CD14-positive monocyte (primary cell): ENCODE measurements around the gene ZNF562. TPM values are rescaled to one million over a fixed set of nuclear protein-coding genes. Genes with fewer than 3 reads are reported as not detected.

Experiments used
- DNase-seq, 3 donors: peaks; one replicate each; pipeline ENCODE4 v3.0.0-alpha.2; 2011 to 2022
- H2AFZ ChIP-seq: 2 replicates; pipeline ENCODE4 v1.6.0; 2012; ENCODE audit warnings: mild to moderate bottlenecking, low read depth, low read length, inconsistent platforms; ENCODE audit not compliant: insufficient read depth, poor library complexity, severe bottlenecking
- H3K27ac ChIP-seq, 2 donors: 1 replicate in 1 of 2; 2 replicates in 1 of 2; pipeline ENCODE4 v1.5.1; 2012 to 2013; ENCODE audit warnings: low read length in 2 of 2, control low read depth in 1 of 2, inconsistent platforms in 1 of 2, low read depth in 1 of 2, mild to moderate bottlenecking in 1 of 2
- H3K27me3 ChIP-seq, 2 donors: one replicate each; pipeline versions ENCODE4 v1.6.0 to v1.6.1; 2011 to 2013; ENCODE audit warnings: low read length in 2 of 2; ENCODE audit not compliant: control insufficient read depth in 2 of 2, insufficient read depth in 2 of 2
- H3K36me3 ChIP-seq, 2 donors: replicated peaks in 1 of 2; 1 replicate in 1 of 2; 2 replicates in 1 of 2; pipeline versions ENCODE4 v1.5.1 to v1.6.1; 2012 to 2013; ENCODE audit warnings: low read length in 2 of 2, control low read depth in 1 of 2, inconsistent platforms in 1 of 2, mild to moderate bottlenecking in 1 of 2; ENCODE audit not compliant: insufficient read depth in 2 of 2, control insufficient read depth in 1 of 2
- H3K4me1 ChIP-seq, 2 donors: 1 replicate in 1 of 2; 2 replicates in 1 of 2; pipeline versions ENCODE4 v1.5.1 to v1.6.1; 2012 to 2013; ENCODE audit warnings: low read length in 2 of 2, control low read depth in 1 of 2, inconsistent platforms in 1 of 2, mild to moderate bottlenecking in 1 of 2, moderate library complexity in 1 of 2; ENCODE audit not compliant: insufficient read depth in 2 of 2, control insufficient read depth in 1 of 2
- H3K4me2 ChIP-seq: replicated peaks from 2 replicates; pipeline ENCODE3; 2012; ENCODE audit warnings: low read length, moderate library complexity, mild to moderate bottlenecking; ENCODE audit not compliant: poor library complexity, severe bottlenecking; ENCODE audit errors: extremely low read depth
- H3K4me3 ChIP-seq, 3 experiments: fragments of 200-600 bp in 1 of 3; sonication (generic) in 1 of 3; replicated peaks in 1 of 3; 1 replicate in 2 of 3; 2 replicates in 1 of 3; pipeline ENCODE4 v1.5.1; 2011 to 2013; ENCODE audit warnings: low read length in 3 of 3, mild to moderate bottlenecking in 3 of 3, control low read depth in 2 of 3, low read depth in 2 of 3, inconsistent platforms in 1 of 3, moderate library complexity in 1 of 3
- H3K79me2 ChIP-seq: 2 replicates; pipeline ENCODE4 v1.6.0; 2012; ENCODE audit warnings: mild to moderate bottlenecking, control low read depth, inconsistent platforms, low read length, moderate library complexity; ENCODE audit not compliant: insufficient read depth
- H3K9ac ChIP-seq: 2 replicates; pipeline ENCODE4 v1.6.0; 2017; ENCODE audit warnings: low read length, mild to moderate bottlenecking; ENCODE audit not compliant: insufficient read depth, poor library complexity, severe bottlenecking
- H3K9me3 ChIP-seq, 2 donors: replicated peaks in 1 of 2; 1 replicate in 1 of 2; 2 replicates in 1 of 2; pipeline versions ENCODE4 v1.5.1 to v1.6.1; 2012 to 2013; ENCODE audit warnings: low read length in 2 of 2, control low read depth in 1 of 2; ENCODE audit not compliant: control insufficient read depth in 1 of 2, insufficient read depth in 1 of 2
- H4K20me1 ChIP-seq: 2 replicates; pipeline ENCODE4 v1.6.0; 2012; ENCODE audit warnings: mild to moderate bottlenecking, low read length, control low read depth, moderate library complexity; ENCODE audit not compliant: insufficient read depth
- H3K27ac Mint-ChIP-seq, 7 donors: one replicate each; pipeline ENCODE4 v1.8.0; 2020; ENCODE audit warnings: mild to moderate bottlenecking in 7 of 7, mixed read lengths in 7 of 7, moderate library complexity in 6 of 7, inconsistent platforms in 2 of 7
- H3K27me3 Mint-ChIP-seq, 3 donors: one replicate each; pipeline ENCODE4 v1.8.0; 2021 to 2022; ENCODE audit warnings: low read depth in 3 of 3, mild to moderate bottlenecking in 3 of 3, mixed read lengths in 3 of 3, moderate library complexity in 3 of 3, inconsistent platforms in 1 of 3
- H3K36me3 Mint-ChIP-seq, 2 donors: one replicate each; pipeline ENCODE4 v1.8.0; 2020; ENCODE audit warnings: mixed read lengths in 2 of 2, inconsistent platforms in 1 of 2, mild to moderate bottlenecking in 1 of 2
- H3K4me1 Mint-ChIP-seq: one replicate; pipeline ENCODE4 v1.8.0; 2020; ENCODE audit warnings: mild to moderate bottlenecking, mixed read lengths
- H3K4me3 Mint-ChIP-seq, 2 donors: one replicate each; pipeline ENCODE4 v1.8.0; 2020; ENCODE audit warnings: mild to moderate bottlenecking in 2 of 2, mixed read lengths in 2 of 2, moderate library complexity in 1 of 2
- H3K9me3 Mint-ChIP-seq, 7 donors: one replicate each; pipeline ENCODE4 v1.8.0; 2020 to 2022; ENCODE audit warnings: mixed read lengths in 7 of 7, mild to moderate bottlenecking in 6 of 7, moderate library complexity in 6 of 7, inconsistent platforms in 2 of 7
- WGBS: methylation state at CpG from one replicate; pipeline ENCODE4 v1.1.5; 2013; ENCODE audit warnings: missing lambda C conversion rate; ENCODE audit not compliant: insufficient coverage; 5-methylcytosine and 5-hydroxymethylcytosine counted together
- intact Hi-C, 2 donors: fragments of 100-400 bp; cut with micrococcal nuclease; formaldehyde crosslinking; loops; one replicate each; pipeline versions ENCODE4 v1.15.0 to v1.15.1; 2023
- polyA plus RNA-seq, 3 donors: library from polyadenylated mRNA; depleted of rRNA in 1 of 3; unstranded in 2 of 3; stranded (reverse) in 1 of 3; fragments of 300-500 nt in 2 of 3; fragments of >200 nt in 1 of 3; fragmentation: Illumina TruSeq in 2 of 3; gene quantifications; 1 replicate in 2 of 3; 2 replicates in 1 of 3; pipeline ENCODE4 v1.2.3, GENCODE V29; 2012 to 2021
- TF ChIP-seq, protein P1 (sequence below): fragments of 200-600 bp; IDR thresholded peaks from one replicate; pipeline ENCODE4 v1.8.0; 2022; ENCODE audit warnings: antibody characterized with exemption, mild to moderate bottlenecking

The ZNF562 gene
- polyA plus RNA-seq, 3 donors, result 3.3 to 7.9 (median 5.1) TPM

DNA sequence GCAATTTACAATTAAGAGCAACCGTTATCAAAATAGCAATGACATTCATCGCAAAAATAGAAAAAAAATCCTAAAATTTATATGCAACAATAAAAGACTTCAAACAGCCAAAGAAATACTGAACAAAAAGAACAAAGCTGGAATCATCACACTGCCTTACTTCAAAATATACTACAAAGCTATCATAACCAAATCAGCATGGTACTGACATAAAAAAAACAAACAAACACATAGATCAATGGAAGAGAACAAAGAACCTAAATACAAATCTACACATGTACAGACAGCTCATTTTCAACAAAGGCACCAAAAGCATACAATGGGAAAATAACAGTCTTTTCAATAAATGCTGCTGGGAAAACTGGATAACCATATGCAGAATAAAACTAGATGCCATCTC, 6.4 kb downstream of the ZNF562 start:
- H3K36me3 ChIP-seq, result peaks cover 0 to 59% of the 10 kb centered on the region in 2 donors
- H3K27ac ChIP-seq, result no peak overlapping the region
- no peak overlapping the region for H2AFZ ChIP-seq
- H3K9ac ChIP-seq, result no peak overlapping the region
- peaks cover 47 to 61% of the 10 kb centered on the region in 2 donors for H3K9me3 ChIP-seq
- H4K20me1 ChIP-seq, result peaks cover 41% of the 10 kb centered on the region
- H3K9me3 Mint-ChIP-seq, result peaks cover 38 to 63% (median 54%) of the 10 kb centered on the region in 7 donors
- no peak overlapping the region for H3K27ac Mint-ChIP-seq
- H3K4me3 ChIP-seq, result no peak overlapping the region
- H3K27me3 Mint-ChIP-seq, result no peaks in the 10 kb centered on the region
- DNase-seq, result no peak
- intact Hi-C loops, result no loop called here
- H3K27me3 ChIP-seq, result no peaks in the 10 kb centered on the region
- H3K4me1 ChIP-seq, result no peaks in the 10 kb centered on the region
- TF ChIP-seq, protein P1, sequence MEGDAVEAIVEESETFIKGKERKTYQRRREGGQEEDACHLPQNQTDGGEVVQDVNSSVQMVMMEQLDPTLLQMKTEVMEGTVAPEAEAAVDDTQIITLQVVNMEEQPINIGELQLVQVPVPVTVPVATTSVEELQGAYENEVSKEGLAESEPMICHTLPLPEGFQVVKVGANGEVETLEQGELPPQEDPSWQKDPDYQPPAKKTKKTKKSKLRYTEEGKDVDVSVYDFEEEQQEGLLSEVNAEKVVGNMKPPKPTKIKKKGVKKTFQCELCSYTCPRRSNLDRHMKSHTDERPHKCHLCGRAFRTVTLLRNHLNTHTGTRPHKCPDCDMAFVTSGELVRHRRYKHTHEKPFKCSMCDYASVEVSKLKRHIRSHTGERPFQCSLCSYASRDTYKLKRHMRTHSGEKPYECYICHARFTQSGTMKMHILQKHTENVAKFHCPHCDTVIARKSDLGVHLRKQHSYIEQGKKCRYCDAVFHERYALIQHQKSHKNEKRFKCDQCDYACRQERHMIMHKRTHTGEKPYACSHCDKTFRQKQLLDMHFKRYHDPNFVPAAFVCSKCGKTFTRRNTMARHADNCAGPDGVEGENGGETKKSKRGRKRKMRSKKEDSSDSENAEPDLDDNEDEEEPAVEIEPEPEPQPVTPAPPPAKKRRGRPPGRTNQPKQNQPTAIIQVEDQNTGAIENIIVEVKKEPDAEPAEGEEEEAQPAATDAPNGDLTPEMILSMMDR, result no peak
- peaks cover 100% of the 10 kb centered on the region for H3K79me2 ChIP-seq
- H3K4me1 Mint-ChIP-seq, result peaks cover 2% of the 10 kb centered on the region
- no peak overlapping the region for H3K4me3 Mint-ChIP-seq
- 100% methylated on average over 2 of the region's 2 CpGs for WGBS
- H3K4me2 ChIP-seq, result no peak overlapping the region
- peaks cover 36 to 72% of the 10 kb centered on the region in 2 donors for H3K36me3 Mint-ChIP-seq

DNA sequence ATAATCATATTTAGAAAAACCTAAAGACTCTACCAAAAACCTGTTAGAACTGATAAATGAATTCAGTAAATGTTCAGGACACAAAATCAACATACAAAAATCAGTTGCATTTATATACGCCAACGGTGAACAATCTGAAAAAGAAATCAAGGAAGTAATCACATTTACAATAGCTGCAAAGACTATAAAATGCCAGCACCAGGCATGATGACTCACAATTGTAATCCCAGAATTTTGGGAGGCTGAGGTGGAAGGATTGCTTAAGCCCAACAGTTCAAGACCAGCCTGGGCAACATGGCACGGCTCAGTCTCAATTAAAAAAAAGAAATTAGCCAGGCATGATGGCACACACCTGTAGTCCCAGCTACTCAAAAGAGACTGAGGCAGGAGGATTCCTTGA, 7.0 kb downstream of the ZNF562 start:
- intact Hi-C loops, result no loop called here
- DNase-seq, result no peak
- Mint-ChIP-seq H3K36me3 (peaks cover 35 to 66% of the 10 kb centered on the region in 2 donors), H3K27ac (no peak overlapping the region), H3K9me3 (peaks cover 32 to 57% (median 47%) of the 10 kb centered on the region in 7 donors), H3K4me1 (peaks cover 5% of the 10 kb centered on the region), H3K27me3 (no peaks in the 10 kb centered on the region), H3K4me3 (no peak overlapping the region)
- Histone ChIP-seq H3K4me1 (no peaks in the 10 kb centered on the region), H3K9me3 (peaks cover 40 to 54% of the 10 kb centered on the region in 2 donors), H4K20me1 (peaks cover 44% of the 10 kb centered on the region), H3K9ac (no peak overlapping the region), H3K27me3 (no peaks in the 10 kb centered on the region), H3K4me2 (no peak overlapping the region), H2AFZ (no peak overlapping the region), H3K79me2 (peaks cover 100% of the 10 kb centered on the region), H3K27ac (no peak overlapping the region), H3K4me3 (no peak overlapping the region), H3K36me3 (peaks cover 0 to 54% of the 10 kb centered on the region in 2 donors)
- TF ChIP-seq, protein P1, result no peak
- WGBS, result 100% methylated on average over 3 of the region's 3 CpGs
